GM18951 (cell line): ENCODE measurements around the gene MBD5.

Experiments
- POLR2A ChIP-seq: IDR thresholded peaks from 4 replicates; pipeline ENCODE4 v1.6.1; 2011; ENCODE audit warnings: mild to moderate bottlenecking; ENCODE audit not compliant: insufficient read length, insufficient read depth; ENCODE audit errors: extremely low read depth
- in situ Hi-C: fragments of 300-500 bp; cut with MboI; formaldehyde crosslinking; loops from one replicate; pipeline ENCODE4 v1.12.0; 2022; ENCODE audit warnings: low sequenced_read_pairs, mixed read lengths, inconsistent platforms; ENCODE audit not compliant: unreplicated experiment

The MBD5 gene

GRCh38 chr2:148031152-148031551 is 10.3 kb downstream of the MBD5 start:
- no peak for TF ChIP-seq POLR2A
- in situ Hi-C loops: no loop called here

- in situ Hi-C loops: no loop called here
- TF ChIP-seq POLR2A: no peak
Measured at GRCh38 chr2:148032215-148032614, 11.3 kb downstream of the MBD5 start.

- in situ Hi-C loops: no loop called here
- no peak for TF ChIP-seq POLR2A
Measured at GRCh38 chr2:148039783-148040182, 18.9 kb downstream of the MBD5 start.

GRCh38 chr2:148042219-148042618 is 21.3 kb downstream of the MBD5 start:
- in situ Hi-C loops: no loop called here

GRCh38 chr2:148044322-148044721 is 23.4 kb downstream of the MBD5 start:
- in situ Hi-C loops: no loop called here
- TF ChIP-seq POLR2A: no peak

More at GRCh38 chr2:148042219-148042618, 21.3 kb downstream of the MBD5 start:
- no peak for TF ChIP-seq POLR2A

GRCh38 chr2:148046802-148047201 is 25.9 kb downstream of the MBD5 start:
- in situ Hi-C loops: no loop called here
- no peak for TF ChIP-seq POLR2A

- TF ChIP-seq POLR2A: no peak
- in situ Hi-C loops: no loop called here
Measured at GRCh38 chr2:148048475-148049221, 27.8 kb downstream of the MBD5 start.

- TF ChIP-seq POLR2A: no peak
- in situ Hi-C loops: no loop called here
Measured at GRCh38 chr2:148049284-148049683, 28.4 kb downstream of the MBD5 start.

GRCh38 chr2:148052687-148053086 is 31.8 kb downstream of the MBD5 start:
- no peak for TF ChIP-seq POLR2A
- in situ Hi-C loops: no loop called here

- in situ Hi-C loops: no loop called here
Measured at GRCh38 chr2:148058641-148059040, 37.8 kb downstream of the MBD5 start.

GRCh38 chr2:148063633-148064032 is 42.7 kb downstream of the MBD5 start:
- TF ChIP-seq POLR2A: no peak
- in situ Hi-C loops: no loop called here

More at GRCh38 chr2:148058641-148059040, 37.8 kb downstream of the MBD5 start:
- no peak for TF ChIP-seq POLR2A

GRCh38 chr2:148065936-148066335 is 45.0 kb downstream of the MBD5 start:
- TF ChIP-seq POLR2A: no peak

GRCh38 chr2:148067801-148068200 is 46.9 kb downstream of the MBD5 start:
- in situ Hi-C loops: no loop called here
- no peak for TF ChIP-seq POLR2A

More at GRCh38 chr2:148065936-148066335, 45.0 kb downstream of the MBD5 start:
- in situ Hi-C loops: no loop called here

- TF ChIP-seq POLR2A: no peak
- in situ Hi-C loops: no loop called here
Measured at GRCh38 chr2:148071351-148071750, 50.5 kb downstream of the MBD5 start.
